PC-3 (cell line): ENCODE measurements around the gene ARHGEF18. TPM values are rescaled to one million over a fixed set of nuclear protein-coding genes. Genes with fewer than 3 reads are reported as not detected.

Experiments used
- ATAC-seq: fragments of 200-7000 bp; cut with Tn5 transposase; 2 replicates; pipeline ENCODE4 v1.9.1; 2020; ENCODE audit warnings: mild to moderate bottlenecking, moderate library complexity
- BruUV-seq: library from RNA; stranded (reverse); fragments of 400-500 nt; replicated peaks from 2 replicates; lab custom pipeline; 2021; lab: Mats Ljungman, UMichigan
- CTCF ChIA-PET: fragments of 300-600 bp; sonication (Branson Sonifier 250); formaldehyde crosslinking; loops from one replicate; lab custom pipeline; 2022; ENCODE audit warnings: antibody characterized with exemption; lab: Charles Lee
- POLR2A ChIA-PET: fragments of 300-600 bp; sonication (Branson Sonifier 250); formaldehyde crosslinking; loops from one replicate; lab custom pipeline; 2022; ENCODE audit warnings: antibody characterized with exemption; ENCODE audit not compliant: unreplicated experiment; lab: Charles Lee
- DNase-seq: peaks from one replicate; pipeline ENCODE4 v3.0.0-alpha.2; 2015
- H2AFZ ChIP-seq: fragments of 300-600 bp; sonication (generic); 2 replicates; pipeline ENCODE4 v1.6.0; 2016; ENCODE audit warnings: antibody characterized with exemption, low read length
- H3F3A ChIP-seq: fragments of 300-600 bp; sonication (generic); one replicate; pipeline ENCODE4 v1.6.0; 2017; ENCODE audit warnings: antibody characterized with exemption, low read length, control low read depth, mild to moderate bottlenecking; ENCODE audit not compliant: unreplicated experiment
- H3K27ac ChIP-seq: fragments of 300-600 bp; sonication (generic); 2 replicates; pipeline ENCODE4 v1.5.1; 2016; ENCODE audit warnings: mild to moderate bottlenecking, low read length
- H3K27me3 ChIP-seq: fragments of 300-600 bp; sonication (generic); 2 replicates; pipeline ENCODE4 v1.6.1; 2016; ENCODE audit warnings: low read length, mixed read lengths
- H3K36me3 ChIP-seq: fragments of 300-600 bp; sonication (generic); 2 replicates; pipeline ENCODE4 v1.6.1; 2016; ENCODE audit warnings: low read depth, mixed run types, low read length, mixed read lengths
- H3K4me1 ChIP-seq: fragments of 300-600 bp; sonication (generic); 2 replicates; pipeline ENCODE4 v1.5.1; 2016; ENCODE audit warnings: low read length; ENCODE audit not compliant: insufficient read depth
- H3K4me2 ChIP-seq: fragments of 300-600 bp; sonication (generic); 2 replicates; pipeline ENCODE4 v1.6.0; 2016; ENCODE audit warnings: low read length
- H3K4me3 ChIP-seq: fragments of 300-600 bp; sonication (generic); 2 replicates; pipeline ENCODE4 v1.5.1; 2016; ENCODE audit warnings: mild to moderate bottlenecking, low read length, mixed read lengths
- H3K79me2 ChIP-seq: fragments of 300-600 bp; sonication (generic); 2 replicates; pipeline ENCODE4 v1.6.1; 2017; ENCODE audit warnings: low read length, mixed read lengths
- H3K9ac ChIP-seq: fragments of 300-600 bp; sonication (generic); 2 replicates; pipeline ENCODE4 v1.6.0; 2016; ENCODE audit warnings: mild to moderate bottlenecking, low read length
- H3K9me2 ChIP-seq: fragments of 300-600 bp; sonication (generic); replicated peaks from 2 replicates; pipeline ENCODE4 v1.6.1; 2016; ENCODE audit warnings: mixed run types, low read length, mixed read lengths
- H3K9me3 ChIP-seq: fragments of 300-600 bp; sonication (generic); 2 replicates; pipeline ENCODE4 v1.6.1; 2016; ENCODE audit warnings: low read length, mixed read lengths
- H4K20me1 ChIP-seq: fragments of 300-600 bp; sonication (generic); 2 replicates; pipeline ENCODE4 v1.6.1; 2016; ENCODE audit warnings: low read length, mixed read lengths
- EZH2 ChIP-seq: fragments of 300-600 bp; sonication (generic); IDR thresholded peaks from one replicate; pipeline ENCODE4 v1.6.1; 2017; ENCODE audit warnings: antibody characterized with exemption, mild to moderate bottlenecking, low read length; ENCODE audit not compliant: unreplicated experiment
- EZH2phosphoT487 ChIP-seq: fragments of 300-600 bp; sonication (generic); IDR thresholded peaks from 2 replicates; pipeline ENCODE4 v1.6.1; 2018; ENCODE audit warnings: mild to moderate bottlenecking, antibody characterized with exemption, low read length, borderline replicate concordance
- intact Hi-C: fragments of 100-400 bp; cut with micrococcal nuclease; formaldehyde crosslinking; loops from 2 replicates; pipeline ENCODE4 v1.9.0; 2023
- total RNA-seq: library from RNA; depleted of rRNA; stranded (reverse); fragments of >200 nt; gene quantifications from 2 replicates; pipeline ENCODE4 v1.2.3, GENCODE V29; 2014
- TF ChIP-seq, protein P1 (sequence below): fragments of 300-600 bp; sonication (generic); conservative IDR thresholded peaks from 2 replicates; pipeline ENCODE4 v1.5.1; 2017; ENCODE audit warnings: antibody characterized with exemption, low read depth, mild to moderate bottlenecking, low read length

Gene ARHGEF18
- total RNA-seq, 1 experiment from 2014 or later, result 65.1 TPM

GRCh38 chr19:7340959-7341837, 7.5 kb upstream of the ARHGEF18 start:
- H3K4me1 ChIP-seq, result 0 out of 2 replicates have a peak, but pooled peaks cover 7% of the 10 kb centered on the region
- no peaks in the 10 kb centered on the region; the same call in 1 of the 2 replicates for H3K27me3 ChIP-seq
- H4K20me1 ChIP-seq, result no peaks in the 10 kb centered on the region
- H2AFZ ChIP-seq, result peak overlapping the region; percentile 85
- CTCF ChIA-PET, result interaction anchor here (0.5 to 1.7 kb wide), 6 partner anchors 13 to 601 kb away, joined by 3 to 11 read pairs (median 6); no protein-coding TSS in a partner anchor
- no peaks in the 10 kb centered on the region for H3K9me2 ChIP-seq
- no peak for TF ChIP-seq EZH2phosphoT487
- no peak for TF ChIP-seq EZH2
- TF ChIP-seq, protein P1, sequence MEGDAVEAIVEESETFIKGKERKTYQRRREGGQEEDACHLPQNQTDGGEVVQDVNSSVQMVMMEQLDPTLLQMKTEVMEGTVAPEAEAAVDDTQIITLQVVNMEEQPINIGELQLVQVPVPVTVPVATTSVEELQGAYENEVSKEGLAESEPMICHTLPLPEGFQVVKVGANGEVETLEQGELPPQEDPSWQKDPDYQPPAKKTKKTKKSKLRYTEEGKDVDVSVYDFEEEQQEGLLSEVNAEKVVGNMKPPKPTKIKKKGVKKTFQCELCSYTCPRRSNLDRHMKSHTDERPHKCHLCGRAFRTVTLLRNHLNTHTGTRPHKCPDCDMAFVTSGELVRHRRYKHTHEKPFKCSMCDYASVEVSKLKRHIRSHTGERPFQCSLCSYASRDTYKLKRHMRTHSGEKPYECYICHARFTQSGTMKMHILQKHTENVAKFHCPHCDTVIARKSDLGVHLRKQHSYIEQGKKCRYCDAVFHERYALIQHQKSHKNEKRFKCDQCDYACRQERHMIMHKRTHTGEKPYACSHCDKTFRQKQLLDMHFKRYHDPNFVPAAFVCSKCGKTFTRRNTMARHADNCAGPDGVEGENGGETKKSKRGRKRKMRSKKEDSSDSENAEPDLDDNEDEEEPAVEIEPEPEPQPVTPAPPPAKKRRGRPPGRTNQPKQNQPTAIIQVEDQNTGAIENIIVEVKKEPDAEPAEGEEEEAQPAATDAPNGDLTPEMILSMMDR, result peak; percentile 97
- peak; percentile 92 for DNase-seq
- POLR2A ChIA-PET, result no interaction called here
- H3K9ac ChIP-seq, result no peak overlapping the region
- no peak overlapping the region for H3K27ac ChIP-seq
- H3K79me2 ChIP-seq, result no peaks in the 10 kb centered on the region
- H3K4me3 ChIP-seq, result peak overlapping the region; percentile 6; the same call in 1 of the 2 replicates
- peak; percentile 59 for ATAC-seq
- H3K36me3 ChIP-seq, result no peaks in the 10 kb centered on the region
- intact Hi-C loops, result loop anchor here (1.0 to 5.0 kb wide), 3 partner anchors 144 to 239 kb away; no protein-coding TSS in a partner anchor
- no TSS peak for BruUV-seq
- H3K4me2 ChIP-seq, result peak overlapping the region; percentile 60
- no peaks in the 10 kb centered on the region for H3F3A ChIP-seq
- H3K9me3 ChIP-seq, result no peaks in the 10 kb centered on the region

DNA sequence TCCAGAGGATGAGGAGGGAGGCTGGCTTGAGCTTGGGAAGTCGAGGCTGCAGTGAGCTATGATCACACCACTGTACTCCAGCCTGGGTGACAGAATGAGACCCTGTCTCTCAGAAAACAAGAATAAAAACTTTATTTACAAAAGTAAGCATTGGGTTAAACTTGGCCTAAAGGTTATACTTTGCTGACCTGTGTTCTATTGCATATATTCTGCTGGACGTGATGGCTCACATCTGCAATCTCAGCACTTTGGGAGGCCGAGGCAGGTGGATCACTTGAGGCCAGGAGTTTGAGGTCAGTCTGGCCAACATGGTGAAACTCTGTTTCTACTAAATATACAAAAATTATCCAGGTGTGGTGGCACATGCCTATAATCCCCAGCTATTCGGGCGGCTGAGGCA, 6.6 kb upstream of the ARHGEF18 start:
- Histone ChIP-seq H3K4me3 (no peak overlapping the region), H3F3A (no peaks in the 10 kb centered on the region), H3K4me2 (no peak overlapping the region), H4K20me1 (no peaks in the 10 kb centered on the region), H3K36me3 (no peaks in the 10 kb centered on the region), H3K4me1 (0 out of 2 replicates have a peak, but pooled peaks cover 7% of the 10 kb centered on the region), H2AFZ (no peak overlapping the region), H3K9ac (no peak overlapping the region), H3K9me3 (no peaks in the 10 kb centered on the region), H3K27ac (no peak overlapping the region), H3K27me3 (peaks cover 6% of the 10 kb centered on the region; the same call in 1 of the 2 replicates), H3K79me2 (no peaks in the 10 kb centered on the region), H3K9me2 (no peaks in the 10 kb centered on the region)
- ChIA-PET CTCF (interaction anchor here (0.6 to 1.7 kb wide), 2 partner anchors 12 to 141 kb away, joined by 3 to 5 read pairs; no protein-coding TSS in a partner anchor), POLR2A (no interaction called here)
- DNase-seq (no peak), ATAC-seq (no peak)
- BruUV-seq, result no TSS peak
- intact Hi-C loops, result loop anchor here (5.0 kb wide), 1 partner anchor 145 kb away; no protein-coding TSS in a partner anchor
- TF ChIP-seq EZH2phosphoT487 (no peak), EZH2 (no peak)
- TF ChIP-seq, protein P1, result no peak
